Femur (tissue), 1 donor: ENCODE measurements around the gene TAS1R2.

ENCODE experiments used
- DNase-seq: peaks from one replicate; pipeline ENCODE4 v3.0.0-alpha.2; 2017

Gene TAS1R2

GRCh38 chr1:18796950-18797349 is 62.5 kb downstream of the TAS1R2 start:
- no peak for DNase-seq

- no peak for DNase-seq
Measured at GRCh38 chr1:18795002-18795689, 64.3 kb downstream of the TAS1R2 start.

DNA sequence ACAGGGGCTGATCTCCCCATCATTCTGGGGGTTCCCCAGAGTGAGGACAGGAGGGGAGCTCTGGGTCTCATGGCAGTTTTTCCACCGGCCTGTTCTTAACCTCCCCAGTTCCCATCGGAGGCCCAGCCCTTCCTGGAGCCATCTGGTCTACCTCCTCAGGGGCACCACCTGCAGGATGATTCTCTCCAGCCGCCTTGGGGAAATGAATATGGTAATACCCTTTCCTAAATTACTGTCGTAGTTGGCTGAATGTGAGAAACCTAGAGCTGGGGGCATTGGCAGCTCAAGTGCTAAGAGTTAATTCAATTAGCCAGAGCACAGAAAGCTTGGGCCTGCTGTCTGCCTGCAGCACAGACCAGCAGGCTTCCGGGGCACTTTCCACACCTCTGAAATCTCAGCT is 64.9 kb downstream of the TAS1R2 start:
- DNase-seq: no peak

DNA sequence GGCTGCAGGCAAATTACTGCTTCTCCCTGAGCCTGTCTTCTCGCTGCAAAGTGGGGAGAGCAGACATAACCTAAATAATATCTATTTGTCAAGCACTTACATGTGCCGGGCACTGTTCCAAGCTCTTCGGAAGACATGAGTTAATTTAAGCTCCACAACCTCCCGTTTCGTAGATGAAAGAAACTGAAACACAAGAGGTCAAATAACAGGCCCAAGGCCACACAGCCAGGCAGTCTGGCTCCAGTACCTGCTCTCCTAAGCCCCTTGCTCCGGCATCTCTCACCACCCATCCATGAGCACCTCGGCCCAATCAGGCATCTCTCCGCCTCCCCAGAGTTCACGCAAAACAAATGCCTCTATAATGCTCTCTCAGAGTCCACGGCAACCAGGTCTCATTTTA is 65.4 kb downstream of the TAS1R2 start:
- DNase-seq: no peak

GRCh38 chr1:18793164-18793563 is 66.3 kb downstream of the TAS1R2 start:
- DNase-seq: no peak

DNA sequence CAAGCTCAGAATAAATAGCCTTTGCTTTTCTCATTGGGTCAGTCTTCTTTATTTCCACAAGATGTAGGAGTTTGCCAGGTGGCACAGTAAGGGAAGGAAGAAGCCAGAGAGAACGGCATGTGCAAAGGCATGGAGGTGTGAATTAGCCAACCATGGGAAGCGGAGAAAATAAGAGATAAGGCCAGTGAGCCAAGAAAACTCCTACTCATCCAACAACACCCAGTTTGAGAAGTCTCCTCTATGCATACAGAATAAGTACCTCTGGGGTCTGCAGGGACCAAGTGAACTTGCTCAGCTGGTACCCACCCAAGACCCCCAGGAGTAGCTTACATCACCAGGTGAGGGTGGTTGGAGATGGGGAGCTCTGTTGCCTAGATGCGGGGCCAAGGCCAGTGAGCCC is 66.7 kb downstream of the TAS1R2 start:
- DNase-seq: no peak
